Renal cortex interstitium (tissue), 11 donors: ENCODE measurements around the gene ABCD4. TPM values are rescaled to one million over a fixed set of nuclear protein-coding genes. Genes with fewer than 3 reads are reported as not detected.

ENCODE experiments used
- DNase-seq, 11 donors: peaks; one replicate each; pipeline ENCODE4 v3.0.0-alpha.2; 2013; ENCODE audit warnings: low read depth in 9 of 11, low spot score in 4 of 11; ENCODE audit errors: extremely low read depth in 1 of 11
- polyA plus RNA-seq, 3 donors: library from polyadenylated mRNA; unstranded; fragments of 120-200 nt; gene quantifications; one replicate each; pipeline ENCODE4 v1.2.1, GENCODE V29; 2013; ENCODE audit not compliant: insufficient read length in 3 of 3

ABCD4 gene
- polyA plus RNA-seq, 3 donors = 104 to 162 (median 116) TPM

DNA sequence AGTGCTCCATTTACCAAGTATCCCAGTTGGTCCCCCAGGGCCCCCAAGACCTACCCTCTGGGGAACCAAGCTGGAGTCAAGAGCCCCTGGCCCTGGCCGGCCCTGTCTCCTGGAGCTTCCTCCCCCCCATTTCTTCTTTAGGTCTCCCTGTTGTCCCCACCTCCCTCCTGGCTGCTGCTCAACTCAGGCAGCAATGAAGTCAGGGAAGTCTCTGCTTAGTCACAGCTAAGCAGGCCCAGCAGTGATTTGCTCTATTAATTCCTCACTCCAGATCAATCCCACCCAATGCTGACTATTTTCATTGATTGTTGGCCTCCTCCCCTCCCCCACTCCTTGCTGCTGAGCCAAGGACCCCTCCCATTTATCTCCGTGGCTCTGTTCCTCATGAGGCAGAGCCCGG, 35.1 kb downstream of the ABCD4 start:
- DNase-seq = no peak

DNA sequence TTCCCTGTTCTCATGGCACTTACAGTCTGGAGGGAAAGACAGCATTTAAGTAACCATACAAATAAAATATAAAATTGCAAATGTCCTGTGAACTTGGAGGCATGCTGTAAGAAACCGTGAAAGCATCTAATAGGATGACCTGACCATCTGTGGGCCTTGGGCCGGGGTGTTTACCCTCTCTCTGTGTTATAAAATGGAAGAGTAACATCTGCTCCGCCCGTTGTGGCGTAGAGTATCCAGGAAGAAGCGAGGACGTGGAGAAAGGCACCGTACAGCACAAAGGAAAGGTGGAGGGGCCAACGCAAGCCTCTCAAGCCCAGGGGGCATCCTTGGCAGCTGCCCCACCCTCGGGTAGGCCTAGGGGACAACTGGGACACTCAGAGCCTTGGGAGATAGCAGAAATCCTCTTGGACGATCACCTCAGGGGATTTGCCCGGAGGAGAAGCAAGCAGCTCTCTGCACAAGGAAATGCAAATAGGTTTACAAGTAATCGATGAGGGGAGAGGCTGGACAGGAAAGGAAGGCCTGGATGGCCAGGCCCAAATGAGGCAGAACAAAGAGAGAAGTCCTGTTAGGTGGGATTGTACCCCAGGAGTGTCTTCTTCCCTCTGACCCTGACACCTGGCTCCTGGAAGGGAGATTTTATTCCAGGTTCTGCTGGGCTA, 37.3 kb downstream of the ABCD4 start:
- no peak for DNase-seq

DNA sequence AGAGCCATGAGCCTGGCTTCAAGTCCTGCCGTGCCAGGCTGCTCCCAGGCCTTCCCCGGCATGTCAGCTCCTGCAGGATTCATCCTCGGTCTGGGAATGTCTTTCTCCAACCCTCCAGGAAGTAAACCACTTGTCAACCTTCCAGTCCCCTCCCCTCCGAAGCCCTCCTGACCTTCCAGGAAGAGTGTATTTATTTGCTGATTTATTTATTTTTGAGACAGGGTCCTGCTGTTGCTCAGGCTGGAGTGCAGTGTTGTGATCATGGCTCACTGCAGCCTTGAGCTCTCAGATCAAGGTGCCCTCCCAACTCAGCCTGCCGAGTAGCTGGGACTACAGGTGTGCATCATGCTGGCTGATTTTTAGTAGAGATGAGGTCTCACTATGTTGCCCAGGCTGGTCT, 38.8 kb downstream of the ABCD4 start:
- DNase-seq = no peak

DNA sequence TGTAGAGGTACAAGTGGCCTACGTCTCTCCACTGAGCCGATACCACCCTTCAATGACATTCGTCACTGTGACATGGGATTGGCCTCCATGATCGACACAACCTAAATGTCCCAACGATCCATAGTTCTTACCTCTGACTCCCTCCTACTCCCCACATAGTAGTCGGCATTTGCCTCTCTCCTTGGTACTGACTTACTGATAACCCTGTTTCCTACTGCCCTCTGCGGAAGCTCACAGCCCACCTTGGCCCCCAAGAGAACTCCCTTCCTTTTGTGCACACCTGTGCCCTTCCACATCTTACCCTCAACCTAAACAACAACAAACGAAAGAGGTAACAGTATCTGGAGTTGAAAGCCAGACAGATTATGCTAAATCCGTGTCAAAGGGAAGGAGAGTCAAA, 39.6 kb downstream of the ABCD4 start:
- no peak for DNase-seq

DNA sequence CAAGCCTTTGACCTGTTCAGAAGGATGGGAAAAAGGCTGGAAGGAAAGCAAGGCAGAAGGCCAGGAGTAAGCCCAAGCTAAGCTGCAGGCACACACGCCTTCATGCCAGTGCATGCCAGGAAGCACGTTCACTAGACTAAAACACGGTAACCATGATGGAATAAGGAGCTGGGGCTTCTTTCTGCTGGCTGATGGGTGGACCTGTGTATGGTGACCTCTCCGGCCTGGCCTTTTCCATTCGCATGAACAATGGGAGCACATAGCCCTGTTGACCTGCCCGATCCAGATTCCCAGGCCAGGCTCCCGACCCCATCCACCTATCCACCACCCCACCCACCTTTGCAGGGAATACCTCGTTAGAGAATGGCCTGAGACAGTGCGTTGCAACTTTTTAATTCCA, 40.7 kb downstream of the ABCD4 start:
- no peak for DNase-seq

DNA sequence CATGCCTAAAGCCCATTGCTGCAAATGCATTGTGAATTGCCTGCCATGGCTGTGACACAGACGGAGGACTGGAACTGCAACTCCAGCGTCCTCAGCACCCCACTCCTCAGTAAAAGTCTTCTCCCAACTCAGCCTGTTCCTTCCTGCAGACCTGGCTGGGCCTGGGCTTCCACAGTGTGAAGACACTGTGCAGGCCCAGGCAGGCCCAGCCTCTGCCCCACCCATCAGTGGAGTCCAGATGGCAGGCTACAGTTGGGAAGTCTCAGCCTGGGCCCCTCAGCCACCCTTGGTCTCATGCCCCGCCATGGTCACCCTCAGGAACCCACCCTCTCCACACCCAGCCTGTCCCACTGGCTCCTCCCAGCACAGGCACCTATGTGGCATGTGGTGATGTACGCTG, 41.4 kb downstream of the ABCD4 start:
- no peak for DNase-seq

DNA sequence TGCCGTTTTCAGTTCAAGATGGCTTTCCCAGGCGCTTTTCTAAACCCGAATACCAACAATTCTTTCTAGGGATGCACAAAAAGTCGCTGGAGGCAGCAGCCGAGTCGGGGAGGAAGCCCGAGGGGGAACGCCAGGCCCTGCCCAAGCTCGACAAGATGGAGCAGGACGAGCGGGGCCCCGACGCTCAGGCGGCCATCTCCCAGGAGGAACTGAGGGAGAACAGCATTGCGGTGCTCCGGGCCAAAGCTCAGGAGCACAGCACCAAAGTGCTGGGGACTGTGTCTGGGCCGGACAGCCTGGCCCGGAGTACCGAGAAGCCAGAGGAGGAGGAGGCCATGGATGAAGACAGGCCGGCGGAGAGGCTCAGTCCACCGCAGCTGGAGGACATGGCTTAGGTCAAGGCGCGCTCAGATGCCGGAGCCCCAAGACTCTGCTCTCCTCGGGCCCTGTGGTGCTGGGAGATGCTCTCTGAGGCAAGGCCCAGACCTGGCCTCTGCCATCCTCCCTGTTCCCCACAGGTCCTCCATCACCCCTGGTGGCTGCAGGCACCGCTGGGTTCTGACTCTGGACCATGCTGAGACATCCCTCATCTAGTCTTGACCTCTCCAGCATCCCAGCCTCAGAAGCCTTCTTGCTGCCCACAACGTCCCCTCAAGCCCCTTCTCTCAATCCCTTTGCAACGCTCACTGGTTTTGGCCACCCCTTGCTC, 42.1 kb downstream of the ABCD4 start:
- DNase-seq = no peak

DNA sequence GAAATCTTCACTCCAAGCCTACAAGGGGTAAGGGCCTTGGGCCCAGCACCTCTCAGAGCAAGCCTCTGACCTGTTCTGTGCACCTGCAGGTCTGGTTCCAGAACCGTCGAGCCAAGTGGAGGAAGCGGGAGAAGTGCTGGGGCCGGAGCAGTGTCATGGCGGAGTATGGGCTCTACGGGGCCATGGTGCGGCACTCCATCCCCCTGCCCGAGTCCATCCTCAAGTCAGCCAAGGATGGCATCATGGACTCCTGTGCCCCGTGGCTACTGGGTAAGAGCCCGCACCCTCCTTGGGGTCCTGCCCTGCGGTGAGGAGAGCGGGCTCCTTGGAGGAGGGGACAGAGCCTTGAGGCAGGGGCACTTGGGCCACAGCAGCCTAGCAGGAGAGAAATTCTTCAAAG, 43.2 kb downstream of the ABCD4 start:
- DNase-seq = no peak

DNA sequence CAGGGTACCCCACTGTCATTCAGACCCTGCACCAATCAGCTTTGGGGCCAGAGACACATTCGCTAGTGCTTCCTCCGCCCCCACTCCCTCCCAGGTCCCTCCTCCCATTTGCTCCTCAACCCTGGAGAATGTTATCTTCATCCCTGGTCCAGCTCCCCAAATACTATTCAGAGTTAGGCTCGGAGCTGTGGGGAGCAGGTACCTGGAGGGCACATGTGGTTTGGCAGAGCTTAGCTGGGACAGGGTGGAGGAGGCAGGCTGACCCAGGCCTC, 44.0 kb downstream of the ABCD4 start:
- DNase-seq = no peak

DNA sequence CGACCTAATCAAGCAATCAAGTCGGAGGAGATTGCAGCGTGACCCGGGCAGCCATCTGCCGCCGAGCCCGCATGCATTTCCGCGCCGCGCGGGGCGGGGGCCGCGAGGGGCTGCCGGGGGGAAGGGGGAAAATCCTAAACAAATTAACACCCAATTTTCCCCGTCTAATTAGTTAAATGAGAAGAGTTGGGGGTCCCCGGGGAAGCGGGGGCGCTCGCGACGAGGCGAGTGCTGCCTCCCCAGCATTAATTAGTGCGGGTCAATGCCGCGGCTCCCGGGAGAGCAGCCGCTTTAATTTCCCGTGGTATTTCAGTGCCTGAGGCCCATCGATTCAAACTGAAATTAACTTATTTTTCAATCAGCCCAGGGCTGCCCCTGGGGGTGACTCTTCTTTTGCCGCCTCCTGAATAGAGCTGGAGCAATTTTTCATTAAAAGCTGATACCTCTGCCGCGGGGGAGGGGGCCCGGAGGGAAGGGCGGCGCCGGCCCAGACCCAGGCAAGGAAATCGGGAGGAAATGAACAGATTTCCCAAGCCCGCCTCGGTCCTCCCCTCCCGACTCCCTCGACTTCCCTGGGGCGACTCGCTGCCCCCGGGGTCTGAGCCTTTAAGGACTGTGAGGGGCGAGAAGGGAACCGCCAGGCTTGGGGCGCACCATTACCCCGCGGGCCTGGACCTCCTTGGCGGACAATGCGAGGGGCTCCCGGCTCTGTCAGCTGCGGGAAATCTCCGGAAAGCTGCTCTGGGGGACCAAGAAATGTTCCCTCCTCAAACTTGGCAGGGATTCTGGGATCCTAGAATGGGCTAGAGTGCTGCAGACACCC, 44.6 kb downstream of the ABCD4 start:
- DNase-seq = no peak

DNA sequence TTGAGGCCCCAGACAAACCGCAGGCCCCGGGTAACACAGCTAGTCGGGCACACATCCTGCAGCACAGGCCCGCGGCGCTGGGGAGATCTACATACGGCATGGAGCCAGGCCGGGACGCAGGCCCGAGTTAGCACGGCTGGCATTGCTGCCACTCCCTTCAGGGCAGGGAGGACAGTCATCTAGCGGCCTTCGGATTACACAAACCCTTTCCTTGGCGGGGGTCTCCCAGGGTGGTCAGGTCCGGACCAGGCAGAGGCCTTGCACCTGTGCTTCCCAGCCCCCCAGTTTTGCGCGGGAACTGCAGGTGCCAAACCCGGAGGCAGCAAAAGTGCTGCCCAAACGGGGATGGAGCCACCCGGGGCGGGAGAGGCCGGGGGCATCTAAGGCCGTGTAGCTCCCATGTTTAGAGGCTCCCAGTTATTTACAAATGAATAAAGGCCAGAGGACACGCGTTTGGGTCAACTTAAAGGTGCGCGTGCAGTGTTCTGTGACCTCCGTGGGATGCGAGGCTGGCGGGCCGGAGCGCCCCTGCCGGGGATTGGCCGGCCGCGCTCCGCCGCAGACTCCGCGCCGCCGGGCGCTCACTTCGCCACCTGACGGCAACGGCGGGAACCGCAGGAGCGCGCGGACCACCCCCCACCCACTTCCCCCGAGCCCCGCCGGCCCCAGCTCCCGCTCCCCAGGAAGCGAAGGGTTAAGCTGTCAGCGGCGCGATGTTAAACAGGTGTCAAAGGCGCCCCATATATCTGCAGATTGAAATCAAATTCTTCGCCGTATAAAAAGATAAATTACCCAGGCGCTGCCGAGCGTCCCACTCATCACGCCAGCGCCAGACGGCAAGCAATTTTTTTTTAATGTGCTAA, 45.4 kb downstream of the ABCD4 start:
- DNase-seq = no peak

DNA sequence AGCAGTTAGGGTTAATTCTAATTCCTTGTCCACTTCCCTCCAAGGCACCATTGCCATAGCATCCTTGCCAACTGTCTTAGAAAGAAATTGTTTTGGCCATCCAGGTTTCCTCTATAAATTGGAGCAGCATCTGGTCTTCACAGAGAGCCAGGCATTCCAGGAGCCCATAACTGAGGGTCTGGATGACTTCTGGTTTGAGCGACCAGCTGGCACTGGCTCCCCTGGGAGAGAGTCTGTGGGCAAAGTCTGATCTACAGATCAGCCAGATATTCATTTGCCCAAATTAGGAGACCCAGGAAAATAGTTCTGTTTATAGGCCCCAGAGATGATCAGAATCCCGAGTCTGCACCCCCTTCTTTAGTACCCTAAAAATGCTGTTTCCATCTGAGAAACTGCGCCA, 47.5 kb downstream of the ABCD4 start:
- DNase-seq = no peak

DNA sequence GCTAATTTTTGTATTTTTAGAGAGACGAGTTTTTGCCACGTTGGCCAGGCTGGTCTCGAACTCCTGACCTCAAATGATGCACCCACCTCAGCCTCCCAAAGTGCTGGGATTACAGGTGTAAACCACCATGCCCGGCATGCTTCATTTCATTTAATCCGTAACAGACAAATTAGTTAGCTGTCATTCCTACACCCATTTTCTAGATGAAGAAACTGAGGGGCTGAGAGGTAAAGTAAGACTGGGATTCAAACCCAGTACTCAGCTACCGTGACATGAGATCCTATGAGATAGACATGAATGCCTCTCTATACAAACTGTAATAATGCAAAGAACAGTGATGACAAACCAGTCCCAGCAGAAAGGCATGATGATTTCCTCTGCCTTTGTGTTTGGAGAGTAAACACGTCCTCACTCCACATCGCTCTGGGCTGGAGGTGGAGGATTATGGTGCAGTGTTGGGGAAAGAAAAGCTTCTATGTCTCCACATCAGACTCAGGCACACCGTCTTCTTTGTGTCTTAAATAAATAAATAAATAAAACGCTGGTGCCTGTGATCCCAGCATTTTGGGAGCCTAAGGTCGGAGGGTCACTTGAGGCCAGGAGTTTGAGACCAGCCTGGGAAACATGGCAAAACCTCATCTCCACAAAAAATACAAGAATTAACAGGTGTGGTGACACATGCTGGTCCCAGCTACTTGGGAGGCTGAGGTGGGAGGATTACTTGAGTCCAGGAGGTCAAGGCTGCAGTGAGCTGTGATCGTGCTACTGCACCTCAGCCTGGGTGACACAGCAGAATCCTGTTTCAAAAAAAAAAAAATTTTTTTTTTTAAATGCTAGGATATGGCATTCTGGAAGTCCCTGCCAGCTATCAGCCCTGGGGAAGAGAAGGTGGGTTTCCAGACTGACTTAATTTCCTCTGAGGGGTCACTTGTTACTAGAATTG, 53.0 kb downstream of the ABCD4 start:
- no peak for DNase-seq

DNA sequence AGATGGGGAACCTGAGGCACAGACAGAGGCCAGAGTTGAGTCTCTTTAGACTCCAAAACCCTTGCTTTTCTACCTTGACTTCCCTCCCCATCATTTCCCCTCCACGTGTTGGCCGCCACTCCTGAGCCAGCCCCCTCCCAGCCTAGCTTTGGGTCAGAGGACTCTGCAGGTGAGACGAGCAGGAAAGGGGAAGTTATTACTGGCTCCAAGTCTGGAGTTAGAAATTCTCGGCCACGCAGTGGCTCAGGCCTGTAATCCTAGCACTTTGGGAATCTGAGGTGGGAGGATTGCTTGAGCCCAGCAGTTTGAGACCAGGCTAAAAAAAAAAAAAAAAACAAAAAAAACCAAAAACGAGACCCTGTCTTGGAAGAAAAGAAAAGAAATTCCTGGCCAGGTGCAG, 54.7 kb downstream of the ABCD4 start:
- no peak for DNase-seq

DNA sequence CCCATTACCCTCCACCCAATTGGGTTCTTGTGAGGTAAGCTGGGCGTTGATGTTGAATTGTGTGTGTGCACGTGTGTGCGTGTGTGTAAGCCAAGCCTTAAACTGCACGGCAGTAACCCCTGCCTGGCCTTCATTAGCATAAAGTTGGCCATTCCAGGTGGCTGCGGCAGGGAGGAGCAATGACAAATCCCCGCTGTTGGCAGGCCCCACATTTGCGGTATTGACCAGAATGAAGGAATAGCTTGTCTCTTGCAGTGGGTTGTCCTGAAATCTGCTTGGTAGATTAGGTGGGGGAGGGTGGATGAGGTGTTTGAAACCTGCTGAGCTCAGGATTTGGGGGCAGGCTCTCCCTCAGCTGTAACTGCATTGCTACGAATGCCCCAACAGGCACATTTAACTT, 56.2 kb downstream of the ABCD4 start:
- DNase-seq = no peak

DNA sequence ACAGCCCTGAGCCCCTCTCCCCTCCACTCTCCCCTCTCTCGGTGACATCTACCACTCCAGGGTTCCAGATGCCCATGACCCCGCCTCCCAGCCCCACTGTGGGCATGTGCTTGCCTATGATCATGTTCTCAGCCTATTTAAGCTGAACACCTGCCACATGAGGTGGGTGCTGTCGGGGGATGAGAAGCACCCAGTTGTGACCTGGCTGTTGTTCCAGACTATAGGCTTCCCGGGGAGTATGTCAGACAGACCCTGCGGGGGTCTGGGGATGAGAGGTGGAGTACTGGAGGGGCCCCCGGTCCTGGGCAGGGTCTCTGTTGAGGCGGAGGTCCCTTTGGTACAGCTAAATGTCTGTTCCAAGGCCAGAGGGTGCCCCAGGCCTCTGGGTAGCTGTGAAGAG, 57.4 kb downstream of the ABCD4 start:
- DNase-seq = no peak

DNA sequence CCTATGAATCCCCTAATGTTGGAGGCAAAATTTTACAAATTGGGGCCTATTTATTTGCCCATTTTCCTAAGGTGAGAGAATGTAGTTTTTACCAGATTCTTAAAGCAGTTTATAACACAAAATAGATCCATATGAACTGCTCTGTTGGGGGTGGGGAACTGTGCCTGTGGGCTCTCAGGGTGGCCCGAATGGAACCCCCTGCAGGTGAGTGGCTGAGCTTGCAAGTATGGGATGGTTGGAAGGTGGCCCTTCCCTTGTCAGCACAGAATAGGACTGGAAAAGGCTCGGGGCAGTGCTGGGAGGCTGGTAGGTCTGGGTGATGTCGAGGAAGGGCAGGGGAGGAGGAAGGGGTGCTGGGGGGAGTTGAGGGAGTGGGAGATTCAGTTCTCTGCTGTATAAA, 58.6 kb downstream of the ABCD4 start:
- DNase-seq = no peak

DNA sequence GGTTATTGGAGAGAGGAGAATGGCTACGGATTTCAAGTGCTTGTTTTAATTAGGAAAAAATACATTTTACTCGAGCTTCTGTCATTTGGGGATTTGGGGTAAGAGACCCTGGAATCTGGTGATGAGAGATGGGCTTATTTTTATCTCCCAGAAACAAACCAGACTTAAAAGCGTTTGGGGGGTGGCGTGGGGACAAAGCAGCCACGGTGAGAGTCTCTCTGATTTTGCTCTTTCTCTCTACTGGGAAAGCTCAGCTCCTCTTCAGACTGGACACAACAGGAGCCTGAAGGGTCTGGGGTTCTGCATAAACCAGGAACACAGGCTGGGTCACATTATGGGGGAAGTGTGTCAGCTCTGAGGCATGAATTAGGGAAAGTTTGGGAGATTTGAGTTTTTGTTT, 59.7 kb downstream of the ABCD4 start:
- DNase-seq = no peak

DNA sequence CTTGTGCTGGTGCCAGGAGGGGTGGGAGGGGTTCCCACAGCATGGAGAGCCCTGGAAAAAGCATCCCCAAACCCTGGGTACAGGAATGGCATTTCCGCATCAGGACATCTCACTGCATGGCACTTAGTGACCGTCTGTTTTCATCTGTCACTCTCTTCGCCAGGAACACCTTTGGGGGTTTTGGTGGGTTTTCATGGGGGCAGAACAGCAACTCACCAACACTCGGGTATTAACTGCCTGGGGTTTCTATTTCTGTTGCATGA, 60.0 kb downstream of the ABCD4 start:
- DNase-seq = no peak
